Upper lobe of left lung (tissue), 4 donors: ENCODE results near the gene IFIT3.

Experiments
- CTCF ChIP-seq, 6 experiments: fragments of 450-650 bp in 4 of 6; fragments of 200-600 bp in 2 of 6; sonication (generic) in 2 of 6; IDR thresholded peaks; one replicate each; pipeline ENCODE4 v1.5.1; 2016 to 2019; ENCODE audit warnings: antibody characterized with exemption in 6 of 6
- EP300 ChIP-seq, 4 donors: sonication (generic); formaldehyde crosslinking; IDR thresholded peaks; one replicate each; pipeline ENCODE4 v1.5.1; 2017; ENCODE audit warnings: antibody characterized with exemption in 4 of 4, control low read depth in 2 of 4
- POLR2A ChIP-seq, 4 donors: fragments of 450-650 bp; IDR thresholded peaks; one replicate each; pipeline ENCODE4 v1.5.1; 2016 to 2017; ENCODE audit warnings: antibody characterized with exemption in 4 of 4, mild to moderate bottlenecking in 2 of 4
- POLR2AphosphoS5 ChIP-seq, 2 donors: sonication (generic); formaldehyde crosslinking; IDR thresholded peaks; one replicate each; pipeline ENCODE4 v1.5.1; 2017; ENCODE audit warnings: antibody characterized with exemption in 2 of 2

- TF ChIP-seq CTCF (IDR thresholded peaks at IDR 0.05) (no peak), POLR2A (IDR thresholded peaks at IDR 0.05) (no peak), POLR2AphosphoS5 (IDR thresholded peaks at IDR 0.05) (no peak), EP300 (IDR thresholded peaks at IDR 0.05) (no peak)
Observed at GRCh38 chr10:89304026-89304425, 23.8 kb upstream of the IFIT3 start.
